Measurements from ENCODE around the gene ANKUB1. TPM values are rescaled to one million over a fixed set of nuclear protein-coding genes. Genes with fewer than 3 reads are reported as not detected.

ANKUB1 gene
- total RNA-seq, 1 donor from 2014 or later = not detected

- H3K4me3 Mint-ChIP-seq (ENCODE audit: unreplicated experiment) = no peak overlapping the region
- H3K4me1 Mint-ChIP-seq (ENCODE audit: low read depth, unreplicated experiment) = no peaks in the 10 kb centered on the region
- no peak overlapping the region for H3K27ac Mint-ChIP-seq (ENCODE audit: unreplicated experiment)
- no peak for DNase-seq
- no peaks in the 10 kb centered on the region for H3K36me3 Mint-ChIP-seq (ENCODE audit: unreplicated experiment)
- H3K27me3 Mint-ChIP-seq (ENCODE audit: unreplicated experiment) = no peaks in the 10 kb centered on the region
- no peaks in the 10 kb centered on the region for H3K9me3 Mint-ChIP-seq (ENCODE audit: unreplicated experiment)
- TF ChIP-seq, protein P1, sequence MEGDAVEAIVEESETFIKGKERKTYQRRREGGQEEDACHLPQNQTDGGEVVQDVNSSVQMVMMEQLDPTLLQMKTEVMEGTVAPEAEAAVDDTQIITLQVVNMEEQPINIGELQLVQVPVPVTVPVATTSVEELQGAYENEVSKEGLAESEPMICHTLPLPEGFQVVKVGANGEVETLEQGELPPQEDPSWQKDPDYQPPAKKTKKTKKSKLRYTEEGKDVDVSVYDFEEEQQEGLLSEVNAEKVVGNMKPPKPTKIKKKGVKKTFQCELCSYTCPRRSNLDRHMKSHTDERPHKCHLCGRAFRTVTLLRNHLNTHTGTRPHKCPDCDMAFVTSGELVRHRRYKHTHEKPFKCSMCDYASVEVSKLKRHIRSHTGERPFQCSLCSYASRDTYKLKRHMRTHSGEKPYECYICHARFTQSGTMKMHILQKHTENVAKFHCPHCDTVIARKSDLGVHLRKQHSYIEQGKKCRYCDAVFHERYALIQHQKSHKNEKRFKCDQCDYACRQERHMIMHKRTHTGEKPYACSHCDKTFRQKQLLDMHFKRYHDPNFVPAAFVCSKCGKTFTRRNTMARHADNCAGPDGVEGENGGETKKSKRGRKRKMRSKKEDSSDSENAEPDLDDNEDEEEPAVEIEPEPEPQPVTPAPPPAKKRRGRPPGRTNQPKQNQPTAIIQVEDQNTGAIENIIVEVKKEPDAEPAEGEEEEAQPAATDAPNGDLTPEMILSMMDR (IDR thresholded peaks at IDR 0.05; ENCODE audit: partially characterized antibody, unreplicated experiment) = no peak
These were observed 53.0 kb downstream of the ANKUB1 start for GRCh38 chr3:149739396-149739795.

DNA sequence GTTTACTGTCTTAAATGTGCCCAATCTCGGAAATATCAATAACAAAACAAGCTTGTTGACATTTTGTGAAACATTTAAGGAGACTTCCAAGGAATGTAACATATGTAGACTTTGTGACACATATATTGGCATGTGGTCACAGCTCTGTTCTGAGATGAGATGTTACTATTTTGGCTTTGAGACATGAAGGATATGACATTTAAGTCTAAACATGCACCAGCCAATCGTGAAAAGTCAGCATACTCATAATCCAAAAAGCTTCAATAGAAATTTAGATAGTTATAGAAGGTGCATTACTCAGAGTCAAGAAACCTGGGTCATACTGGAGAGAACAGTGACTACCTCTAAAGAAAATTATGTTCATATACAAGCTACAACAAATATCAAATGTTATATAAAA is 53.5 kb downstream of the ANKUB1 start:
- H3K27ac Mint-ChIP-seq (ENCODE audit: unreplicated experiment) = no peak overlapping the region
- no peaks in the 10 kb centered on the region for H3K27me3 Mint-ChIP-seq (ENCODE audit: unreplicated experiment)

GRCh38 chr3:149736953-149737205 is 55.5 kb downstream of the ANKUB1 start:
- DNase-seq = no peak
- Mint-ChIP-seq H3K9me3 (ENCODE audit: unreplicated experiment) (no peaks in the 10 kb centered on the region), H3K36me3 (ENCODE audit: unreplicated experiment) (no peaks in the 10 kb centered on the region), H3K4me1 (ENCODE audit: low read depth, unreplicated experiment) (no peaks in the 10 kb centered on the region), H3K27ac (ENCODE audit: unreplicated experiment) (no peak overlapping the region), H3K4me3 (ENCODE audit: unreplicated experiment) (no peak overlapping the region), H3K27me3 (ENCODE audit: unreplicated experiment) (no peaks in the 10 kb centered on the region)
- TF ChIP-seq, protein P1 (IDR thresholded peaks at IDR 0.05; ENCODE audit: partially characterized antibody, unreplicated experiment) = no peak

More for the DNA sequence above, 53.5 kb downstream of the ANKUB1 start:
- no peak for DNase-seq
- H3K36me3 Mint-ChIP-seq (ENCODE audit: unreplicated experiment) = no peaks in the 10 kb centered on the region
- no peaks in the 10 kb centered on the region for H3K4me1 Mint-ChIP-seq (ENCODE audit: low read depth, unreplicated experiment)
- no peaks in the 10 kb centered on the region for H3K9me3 Mint-ChIP-seq (ENCODE audit: unreplicated experiment)
- H3K4me3 Mint-ChIP-seq (ENCODE audit: unreplicated experiment) = no peak overlapping the region
- TF ChIP-seq, protein P1 (IDR thresholded peaks at IDR 0.05; ENCODE audit: partially characterized antibody, unreplicated experiment) = no peak

DNA sequence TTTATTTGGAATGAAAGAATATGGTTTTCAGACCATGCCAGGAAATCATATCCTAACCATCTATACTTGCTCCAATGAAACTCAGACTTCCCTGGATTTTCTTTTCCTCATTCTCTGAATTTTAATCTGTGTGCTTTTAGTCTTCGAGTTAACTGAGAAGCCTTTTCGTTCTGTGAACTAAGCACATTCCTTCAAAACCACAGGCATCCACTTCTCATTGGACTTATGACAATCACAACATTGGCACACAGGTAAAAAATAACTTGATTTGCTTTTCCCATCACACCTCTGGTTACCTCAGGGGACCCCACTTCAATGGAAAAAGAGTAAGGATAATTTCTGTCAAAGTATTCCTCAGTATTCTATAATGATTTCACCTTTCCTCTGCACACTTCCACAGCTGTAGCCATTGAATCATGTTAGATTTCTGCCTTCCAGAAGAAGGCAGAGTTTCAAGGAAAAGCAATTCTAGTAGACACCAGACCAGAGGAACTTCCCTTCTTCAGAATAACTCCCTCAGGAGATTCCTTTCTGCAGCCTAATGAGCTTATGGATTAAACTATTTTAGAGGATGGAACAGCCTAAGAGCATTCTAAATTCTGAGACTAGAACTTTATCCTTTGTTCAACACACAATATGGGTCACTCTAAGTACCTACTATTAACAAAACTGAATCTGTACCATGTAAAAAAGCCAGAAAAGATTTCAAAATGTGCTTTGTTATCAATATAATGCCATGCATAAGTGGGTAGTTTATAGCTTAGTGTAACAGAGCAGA is 56.0 kb downstream of the ANKUB1 start:
- Mint-ChIP-seq H3K27ac (ENCODE audit: unreplicated experiment) (no peak overlapping the region), H3K4me1 (ENCODE audit: low read depth, unreplicated experiment) (no peaks in the 10 kb centered on the region), H3K36me3 (ENCODE audit: unreplicated experiment) (no peaks in the 10 kb centered on the region), H3K27me3 (ENCODE audit: unreplicated experiment) (no peaks in the 10 kb centered on the region), H3K9me3 (ENCODE audit: unreplicated experiment) (no peaks in the 10 kb centered on the region), H3K4me3 (ENCODE audit: unreplicated experiment) (no peak overlapping the region)
- TF ChIP-seq, protein P1 (IDR thresholded peaks at IDR 0.05; ENCODE audit: partially characterized antibody, unreplicated experiment) = no peak
- DNase-seq = no peak

DNA sequence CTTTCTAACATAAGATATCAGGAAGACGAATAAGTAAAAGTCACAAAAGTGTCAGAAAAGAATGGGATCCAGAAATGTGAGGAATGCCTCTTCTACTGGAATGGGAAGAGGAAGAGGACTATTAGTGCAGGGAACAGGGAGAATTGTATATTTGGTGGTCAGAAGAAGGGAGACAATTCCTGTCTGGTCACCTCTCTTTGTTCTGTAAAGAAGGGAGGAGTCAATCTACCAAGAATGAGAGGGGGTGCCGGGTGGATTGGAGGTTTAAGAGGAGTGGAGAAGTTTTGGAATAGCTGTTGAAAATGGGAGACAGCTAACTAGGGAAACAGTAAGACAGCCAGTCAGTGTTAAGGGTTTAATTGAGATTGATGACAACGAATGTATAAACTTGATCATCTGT is 60.1 kb downstream of the ANKUB1 start:
- no peak overlapping the region for H3K4me3 Mint-ChIP-seq (ENCODE audit: unreplicated experiment)
- TF ChIP-seq, protein P1 (IDR thresholded peaks at IDR 0.05; ENCODE audit: partially characterized antibody, unreplicated experiment) = no peak
- DNase-seq = no peak
- H3K36me3 Mint-ChIP-seq (ENCODE audit: unreplicated experiment) = no peaks in the 10 kb centered on the region
- peaks cover 2% of the 10 kb centered on the region for H3K27me3 Mint-ChIP-seq (ENCODE audit: unreplicated experiment)
- H3K4me1 Mint-ChIP-seq (ENCODE audit: low read depth, unreplicated experiment) = no peaks in the 10 kb centered on the region
- no peak overlapping the region for H3K27ac Mint-ChIP-seq (ENCODE audit: unreplicated experiment)
- no peaks in the 10 kb centered on the region for H3K9me3 Mint-ChIP-seq (ENCODE audit: unreplicated experiment)

All from glutamatergic neuron (in vitro differentiated cells).